ENCODE results near the gene RAB8B.
"Not testable (repeated sequence)": the region's sequence is repeated elsewhere in the genome, so short reads cannot be mapped to it uniquely, and the experiment has no call there.

The RAB8B gene

GRCh38 chr15:63208824-63209223 is 19.4 kb downstream of the RAB8B start:
- not testable (repeated sequence) for DNase-seq (ENCODE audit: low read depth, low spot score)

GRCh38 chr15:63210151-63211091 is 21.0 kb downstream of the RAB8B start:
- no peak for DNase-seq (ENCODE audit: low read depth, low spot score)

- DNase-seq (ENCODE audit: low read depth, low spot score) = no peak
Observed at GRCh38 chr15:63211092-63211490, 21.7 kb downstream of the RAB8B start.

- no peak for DNase-seq (ENCODE audit: low read depth, low spot score)
Observed at GRCh38 chr15:63211549-63211948, 22.1 kb downstream of the RAB8B start.

GRCh38 chr15:63212050-63213004 is 22.9 kb downstream of the RAB8B start:
- no peak for DNase-seq (ENCODE audit: low read depth, low spot score)

- no peak for DNase-seq (ENCODE audit: low read depth, low spot score)
Observed at GRCh38 chr15:63218100-63218808, 28.8 kb downstream of the RAB8B start.

GRCh38 chr15:63219196-63219710 is 29.8 kb downstream of the RAB8B start:
- no peak for DNase-seq (ENCODE audit: low read depth, low spot score)

- DNase-seq (ENCODE audit: low read depth, low spot score) = no peak
Observed at GRCh38 chr15:63221346-63221745, 31.9 kb downstream of the RAB8B start.

- DNase-seq (ENCODE audit: low read depth, low spot score) = no peak
Observed at GRCh38 chr15:63223463-63223862, 34.1 kb downstream of the RAB8B start.

- no peak for DNase-seq (ENCODE audit: low read depth, low spot score)
Observed at GRCh38 chr15:63225381-63225780, 36.0 kb downstream of the RAB8B start.

GRCh38 chr15:63226155-63226883 is 36.9 kb downstream of the RAB8B start:
- no peak for DNase-seq (ENCODE audit: low read depth, low spot score)

GRCh38 chr15:63226966-63227401 is 37.6 kb downstream of the RAB8B start:
- no peak for DNase-seq (ENCODE audit: low read depth, low spot score)

- DNase-seq (ENCODE audit: low read depth, low spot score) = no peak
Observed at GRCh38 chr15:63227689-63228088, 38.3 kb downstream of the RAB8B start.

GRCh38 chr15:63231206-63231605 is 41.8 kb downstream of the RAB8B start:
- DNase-seq (ENCODE audit: low read depth, low spot score) = no peak

GRCh38 chr15:63231706-63232105 is 42.3 kb downstream of the RAB8B start:
- DNase-seq (ENCODE audit: low read depth, low spot score) = no peak

GRCh38 chr15:63232405-63232804 is 43.0 kb downstream of the RAB8B start:
- DNase-seq (ENCODE audit: low read depth, low spot score) = no peak

- no peak for DNase-seq (ENCODE audit: low read depth, low spot score)
Observed at GRCh38 chr15:63232943-63233342, 43.5 kb downstream of the RAB8B start.

- no peak for DNase-seq (ENCODE audit: low read depth, low spot score)
Observed at GRCh38 chr15:63233667-63234423, 44.4 kb downstream of the RAB8B start.

- no peak for DNase-seq (ENCODE audit: low read depth, low spot score)
Observed at GRCh38 chr15:63234451-63234870, 45.1 kb downstream of the RAB8B start.

GRCh38 chr15:63236272-63236671 is 46.9 kb downstream of the RAB8B start:
- no peak for DNase-seq (ENCODE audit: low read depth, low spot score)

Data from iPS DF 19.7 (cell line).